ENCODE results near the gene PHACTR1. TPM values are rescaled to one million over a fixed set of nuclear protein-coding genes. Genes with fewer than 3 reads are reported as not detected.

Gene PHACTR1
- total RNA-seq, 2 donors from 2014 or later = 0.14 to 1.6 TPM

- no peaks in the 10 kb centered on the region for H3K9me3 Mint-ChIP-seq
- H3K27me3 Mint-ChIP-seq = peaks cover 13 to 25% of the 10 kb centered on the region in 2 donors
- no peaks in the 10 kb centered on the region for H3K36me3 Mint-ChIP-seq
- no peak overlapping the region for H3K27ac Mint-ChIP-seq
- H3K4me3 Mint-ChIP-seq = no peak overlapping the region
- H3K4me1 Mint-ChIP-seq (ENCODE audit: low read depth in 2 of 2) = no peaks in the 10 kb centered on the region
- no peak for ATAC-seq
- DNase-seq (ENCODE audit: low spot score) = no peak
These were observed 467.5 kb downstream of the PHACTR1 start for GRCh38 chr6:13184089-13184468.

GRCh38 chr6:13184547-13184946, 468.0 kb downstream of the PHACTR1 start:
- H3K9me3 Mint-ChIP-seq = no peaks in the 10 kb centered on the region

GRCh38 chr6:13186861-13187260, 470.3 kb downstream of the PHACTR1 start:
- H3K27ac Mint-ChIP-seq = no peak overlapping the region
- H3K4me3 Mint-ChIP-seq = no peak overlapping the region
- H3K4me1 Mint-ChIP-seq (ENCODE audit: low read depth in 2 of 2) = no peaks in the 10 kb centered on the region
- DNase-seq (ENCODE audit: low spot score) (no peak), ATAC-seq (no peak)
- H3K9me3 Mint-ChIP-seq = no peaks in the 10 kb centered on the region
- H3K27me3 Mint-ChIP-seq = peaks cover 15 to 32% of the 10 kb centered on the region in 2 donors
- H3K36me3 Mint-ChIP-seq = no peaks in the 10 kb centered on the region

More at GRCh38 chr6:13184547-13184946, 468.0 kb downstream of the PHACTR1 start:
- no peak for DNase-seq (ENCODE audit: low spot score)
- no peak overlapping the region for H3K27ac Mint-ChIP-seq
- H3K27me3 Mint-ChIP-seq = peaks cover 10 to 20% of the 10 kb centered on the region in 2 donors
- H3K36me3 Mint-ChIP-seq = no peaks in the 10 kb centered on the region
- peak in 1 of 2 donors; percentile 56 for ATAC-seq
- no peak overlapping the region for H3K4me3 Mint-ChIP-seq
- H3K4me1 Mint-ChIP-seq (ENCODE audit: low read depth in 2 of 2) = no peaks in the 10 kb centered on the region

GRCh38 chr6:13187692-13188091, 471.1 kb downstream of the PHACTR1 start:
- ATAC-seq (no peak), DNase-seq (ENCODE audit: low spot score) (no peak)
- Mint-ChIP-seq H3K27me3 (peaks cover 19 to 41% of the 10 kb centered on the region in 2 donors), H3K4me1 (ENCODE audit: low read depth in 2 of 2) (no peaks in the 10 kb centered on the region), H3K36me3 (no peaks in the 10 kb centered on the region), H3K9me3 (no peaks in the 10 kb centered on the region), H3K27ac (no peak overlapping the region), H3K4me3 (no peak overlapping the region)

GRCh38 chr6:13188306-13188705, 471.7 kb downstream of the PHACTR1 start:
- ATAC-seq (no peak), DNase-seq (ENCODE audit: low spot score) (no peak)
- Mint-ChIP-seq H3K36me3 (no peaks in the 10 kb centered on the region), H3K9me3 (no peaks in the 10 kb centered on the region), H3K4me1 (ENCODE audit: low read depth in 2 of 2) (no peaks in the 10 kb centered on the region), H3K4me3 (no peak overlapping the region), H3K27ac (no peak overlapping the region), H3K27me3 (peaks cover 19 to 41% of the 10 kb centered on the region in 2 donors)

GRCh38 chr6:13189710-13190109, 473.1 kb downstream of the PHACTR1 start:
- no peaks in the 10 kb centered on the region for H3K4me1 Mint-ChIP-seq (ENCODE audit: low read depth in 2 of 2)
- H3K9me3 Mint-ChIP-seq = no peaks in the 10 kb centered on the region
- H3K27me3 Mint-ChIP-seq = peaks cover 17 to 36% of the 10 kb centered on the region in 2 donors
- no peak overlapping the region for H3K4me3 Mint-ChIP-seq
- DNase-seq (ENCODE audit: low spot score) = no peak
- no peak for ATAC-seq
- H3K36me3 Mint-ChIP-seq = no peaks in the 10 kb centered on the region
- H3K27ac Mint-ChIP-seq = no peak overlapping the region

GRCh38 chr6:13190376-13190775, 473.8 kb downstream of the PHACTR1 start:
- DNase-seq (ENCODE audit: low spot score) = no peak
- Mint-ChIP-seq H3K27me3 (peaks cover 14 to 30% of the 10 kb centered on the region in 2 donors), H3K27ac (no peak overlapping the region), H3K36me3 (no peaks in the 10 kb centered on the region), H3K9me3 (no peaks in the 10 kb centered on the region), H3K4me3 (no peak overlapping the region), H3K4me1 (ENCODE audit: low read depth in 2 of 2) (no peaks in the 10 kb centered on the region)
- ATAC-seq = no peak

GRCh38 chr6:13191461-13191860, 474.9 kb downstream of the PHACTR1 start:
- Mint-ChIP-seq H3K9me3 (no peaks in the 10 kb centered on the region), H3K4me1 (ENCODE audit: low read depth in 2 of 2) (no peaks in the 10 kb centered on the region), H3K4me3 (no peak overlapping the region), H3K27ac (no peak overlapping the region), H3K36me3 (no peaks in the 10 kb centered on the region), H3K27me3 (peaks cover 14 to 30% of the 10 kb centered on the region in 2 donors)
- DNase-seq (ENCODE audit: low spot score) = no peak
- no peak for ATAC-seq

- no peaks in the 10 kb centered on the region for H3K9me3 Mint-ChIP-seq
These were observed 478.3 kb downstream of the PHACTR1 start for GRCh38 chr6:13194852-13195251.

GRCh38 chr6:13195803-13196202, 479.2 kb downstream of the PHACTR1 start:
- no peak for DNase-seq (ENCODE audit: low spot score)
- ATAC-seq = no peak
- Mint-ChIP-seq H3K4me1 (ENCODE audit: low read depth in 2 of 2) (no peaks in the 10 kb centered on the region), H3K4me3 (no peak overlapping the region), H3K9me3 (no peaks in the 10 kb centered on the region), H3K27ac (no peak overlapping the region), H3K36me3 (no peaks in the 10 kb centered on the region), H3K27me3 (peaks cover 14 to 28% of the 10 kb centered on the region in 2 donors)

More at GRCh38 chr6:13194852-13195251, 478.3 kb downstream of the PHACTR1 start:
- ATAC-seq (no peak), DNase-seq (ENCODE audit: low spot score) (no peak)
- Mint-ChIP-seq H3K27ac (no peak overlapping the region), H3K4me3 (no peak overlapping the region), H3K36me3 (no peaks in the 10 kb centered on the region), H3K4me1 (ENCODE audit: low read depth in 2 of 2) (no peaks in the 10 kb centered on the region), H3K27me3 (peaks cover 14 to 35% of the 10 kb centered on the region in 2 donors)

- Mint-ChIP-seq H3K4me3 (no peak overlapping the region), H3K4me1 (ENCODE audit: low read depth in 2 of 2) (no peaks in the 10 kb centered on the region), H3K9me3 (no peaks in the 10 kb centered on the region)
These were observed 481.6 kb downstream of the PHACTR1 start for GRCh38 chr6:13198168-13198567.

GRCh38 chr6:13201336-13201735, 484.8 kb downstream of the PHACTR1 start:
- ATAC-seq (no peak), DNase-seq (ENCODE audit: low spot score) (no peak)
- Mint-ChIP-seq H3K4me3 (no peak overlapping the region), H3K27ac (no peak overlapping the region), H3K27me3 (peaks cover 10 to 14% of the 10 kb centered on the region in 2 donors), H3K36me3 (no peaks in the 10 kb centered on the region), H3K9me3 (no peaks in the 10 kb centered on the region), H3K4me1 (ENCODE audit: low read depth in 2 of 2) (no peaks in the 10 kb centered on the region)

More at GRCh38 chr6:13198168-13198567, 481.6 kb downstream of the PHACTR1 start:
- no peak for ATAC-seq
- Mint-ChIP-seq H3K27ac (no peak overlapping the region), H3K36me3 (no peaks in the 10 kb centered on the region), H3K27me3 (peaks cover 11 to 20% of the 10 kb centered on the region in 2 donors)
- no peak for DNase-seq (ENCODE audit: low spot score)

- no peak for DNase-seq (ENCODE audit: low spot score)
- Mint-ChIP-seq H3K9me3 (no peaks in the 10 kb centered on the region), H3K27me3 (peaks cover 12 to 15% of the 10 kb centered on the region in 2 donors), H3K4me3 (no peak overlapping the region), H3K36me3 (no peaks in the 10 kb centered on the region), H3K27ac (no peak overlapping the region), H3K4me1 (ENCODE audit: low read depth in 2 of 2) (no peaks in the 10 kb centered on the region)
- ATAC-seq = no peak
These were observed 486.6 kb downstream of the PHACTR1 start for GRCh38 chr6:13203145-13203544.

GRCh38 chr6:13205106-13205505, 488.5 kb downstream of the PHACTR1 start:
- Mint-ChIP-seq H3K36me3 (no peaks in the 10 kb centered on the region), H3K4me1 (ENCODE audit: low read depth in 2 of 2) (no peaks in the 10 kb centered on the region), H3K27ac (no peak overlapping the region), H3K27me3 (peaks cover 9 to 15% of the 10 kb centered on the region in 2 donors), H3K9me3 (no peaks in the 10 kb centered on the region), H3K4me3 (no peak overlapping the region)
- DNase-seq (ENCODE audit: low spot score) (no peak), ATAC-seq (no peak)

GRCh38 chr6:13212096-13212495, 495.5 kb downstream of the PHACTR1 start:
- Mint-ChIP-seq H3K4me3 (no peak overlapping the region), H3K4me1 (ENCODE audit: low read depth in 2 of 2) (no peaks in the 10 kb centered on the region), H3K36me3 (no peaks in the 10 kb centered on the region), H3K27me3 (peaks cover 18 to 33% of the 10 kb centered on the region in 2 donors), H3K9me3 (no peaks in the 10 kb centered on the region), H3K27ac (no peak overlapping the region)
- ATAC-seq (no peak), DNase-seq (ENCODE audit: low spot score) (no peak)

Data from natural killer cell treated with Interleukin-12 subunit alpha and Interleukin-12 subunit beta and Interleukin-15 and Interleukin-18, amount 100 ng/mL, for 72 hours (primary cell).